HepG2 (cell line): ENCODE results near the gene ITCH. TPM values are rescaled to one million over a fixed set of nuclear protein-coding genes. Genes with fewer than 3 reads are reported as not detected.

Experiments
- CENPBD1 ChIP-seq: sonication (generic); formaldehyde crosslinking; IDR thresholded peaks from 2 replicates; pipeline ENCODE4 v1.8.0; 2022; ENCODE audit warnings: missing genetic modification reagents, low read depth, mild to moderate bottlenecking, borderline replicate concordance
- HMG20B ChIP-seq: conservative IDR thresholded peaks from 2 replicates; pipeline ENCODE4 v1.6.1; 2016; ENCODE audit warnings: missing genetic modification reagents, missing compliant biosample characterization
- MTA1 ChIP-seq: sonication (generic); formaldehyde crosslinking; IDR thresholded peaks from 2 replicates; pipeline ENCODE4 v1.4.0; 2020; ENCODE audit warnings: missing genetic modification reagents, mild to moderate bottlenecking, borderline replicate concordance
- NFYC ChIP-seq: IDR thresholded peaks from 2 replicates; pipeline ENCODE4 v1.6.1; 2016; ENCODE audit warnings: missing genetic modification reagents, missing compliant biosample characterization
- NKX3-1 ChIP-seq: sonication (generic); formaldehyde crosslinking; IDR thresholded peaks from 2 replicates; pipeline ENCODE4 v1.5.0; 2020; ENCODE audit warnings: missing genetic modification reagents
- PBX2 ChIP-seq: IDR thresholded peaks from 2 replicates; pipeline ENCODE4 v1.6.1; 2016; ENCODE audit warnings: control low read depth
- PRDM15 ChIP-seq: sonication (generic); formaldehyde crosslinking; IDR thresholded peaks from 2 replicates; pipeline ENCODE4 v1.4.0; 2020; ENCODE audit warnings: missing genetic modification reagents
- SATB2 ChIP-seq: sonication (generic); formaldehyde crosslinking; IDR thresholded peaks from 2 replicates; pipeline ENCODE4 v1.5.0; 2020; ENCODE audit warnings: missing genetic modification reagents
- SIX1 ChIP-seq: sonication (generic); formaldehyde crosslinking; IDR thresholded peaks from 2 replicates; pipeline ENCODE4 v1.4.0; 2020; ENCODE audit warnings: missing genetic modification reagents, borderline replicate concordance
- TEF ChIP-seq: sonication (generic); formaldehyde crosslinking; IDR thresholded peaks from 2 replicates; pipeline ENCODE4 v1.5.0; 2020; ENCODE audit warnings: missing genetic modification reagents
- YY1 ChIP-seq: IDR thresholded peaks from 2 replicates; pipeline ENCODE4 v1.6.1; 2011; ENCODE audit warnings: low read length, low read depth, moderate library complexity, mild to moderate bottlenecking; ENCODE audit not compliant: insufficient read depth, insufficient replicate concordance
- ZBTB49 ChIP-seq: sonication (generic); formaldehyde crosslinking; IDR thresholded peaks from 2 replicates; pipeline ENCODE4 v1.4.0; 2020; ENCODE audit warnings: missing genetic modification reagents, borderline replicate concordance
- ZFP1 ChIP-seq: IDR thresholded peaks from 2 replicates; pipeline ENCODE4 v1.6.1; 2016
- ZNF572 ChIP-seq: sonication (generic); formaldehyde crosslinking; IDR thresholded peaks from 2 replicates; pipeline ENCODE4 v1.5.1; 2020; ENCODE audit warnings: mild to moderate bottlenecking, missing genetic modification reagents
- ZNF687 ChIP-seq: sonication (generic); formaldehyde crosslinking; IDR thresholded peaks from 2 replicates; pipeline ENCODE4 v1.5.1; 2020; ENCODE audit warnings: mild to moderate bottlenecking, missing genetic modification reagents, moderate library complexity
- ZSCAN29 ChIP-seq: sonication (generic); formaldehyde crosslinking; conservative IDR thresholded peaks from 2 replicates; pipeline ENCODE4 v1.4.0; 2020; ENCODE audit warnings: mild to moderate bottlenecking, missing genetic modification reagents
- polyA plus RNA-seq, 8 experiments: library from polyadenylated mRNA; depleted of rRNA in 3 of 8; stranded (reverse) in 7 of 8; unstranded in 1 of 8; fragments of >200 nt; fragmentation: Illumina TruSeq in 4 of 8; extraction: Trizol in 4 of 8; gene quantifications; 2 replicates each; pipeline versions ENCODE4 v1.2.1 to v1.2.3, GENCODE V29; 2011 to 2016; ENCODE audit warnings: low read depth in 4 of 8, missing spikeins in 1 of 8, mixed read lengths in 1 of 8; ENCODE audit not compliant: insufficient read depth in 1 of 8
- total RNA-seq, 5 experiments: library from RNA; depleted of rRNA; stranded (reverse); fragments of >200 nt; fragmentation: Illumina TruSeq; extraction: Trizol; gene quantifications; 2 replicates each; pipeline ENCODE4 v1.2.3, GENCODE V29; 2016; ENCODE audit warnings: low read depth in 1 of 5

Gene ITCH
- total and polyA plus RNA-seq, 2 of the 13 experiments (the other 11 are each of a cell fraction or from before 2014, with no cell fraction given), result 20.5 to 112 TPM

GRCh38 chr20:34407962-34408474 is 44.9 kb downstream of the ITCH start (continued):
- TF ChIP-seq PRDM15 (CRISPR knock-in tag) (0 out of 2 replicates have a peak, but pooled peaks have one; percentile 20), TEF (CRISPR knock-in tag) (peak; percentile 96), PBX2 (CRISPR knock-in tag) (no peak), ZNF572 (CRISPR knock-in tag) (no peak; the same call in 1 of the 2 replicates), ZFP1 (CRISPR knock-in tag) (peak; percentile 66; the same call in 1 of the 2 replicates), ZNF687 (peak; percentile 59), ZBTB49 (no peak), SIX1 (peak; percentile 85), NFYC (CRISPR knock-in tag) (no peak), MTA1 (CRISPR knock-in tag) (peak; percentile 99), ZSCAN29 (CRISPR knock-in tag) (peak; percentile 85; the same call in 1 of the 2 replicates), CENPBD1 (CRISPR knock-in tag) (no peak), YY1 (peak; percentile 31), HMG20B (CRISPR knock-in tag) (peak; percentile 92), NKX3-1 (CRISPR knock-in tag) (0 out of 2 replicates have a peak, but pooled peaks have one; percentile 72), SATB2 (no peak)
